ENCODE measurements around the gene SCN10A. TPM values are rescaled to one million over a fixed set of nuclear protein-coding genes. Genes with fewer than 3 reads are reported as not detected.

The SCN10A gene
- total and polyA plus RNA-seq, 2 of the 13 experiments (the other 11 are each of a cell fraction or from before 2014, with no cell fraction given): not detected

GRCh38 chr3:38853011-38853410 lies 37.0 kb upstream of the SCN10A start:
- TF ChIP-seq ZNF253 (CRISPR knock-in tag; IDR thresholded peaks at IDR 0.05; ENCODE audit: borderline replicate concordance) (no peak), ZNF644 (CRISPR knock-in tag; IDR thresholded peaks at IDR 0.05; ENCODE audit: low read depth) (no peak)
- intact Hi-C loops (cut with micrococcal nuclease; ENCODE audit: unreplicated experiment): no loop called here
- Histone ChIP-seq H3K4me2 (ENCODE audit: low read depth, low read length) (no peak overlapping the region), H3K4me1 (ENCODE audit: insufficient read depth, low read length) (no peaks in the 10 kb centered on the region), H3K36me3 (replicated peaks in 1 of 2; ENCODE audit: control insufficient read depth in 1 of 2, insufficient read depth in 2 of 2, low read length in 2 of 2) (no peaks in the 10 kb centered on the region), H3K9ac (ENCODE audit: insufficient read depth, low read depth, low read length) (no peak overlapping the region), H3K27ac (ENCODE audit: extremely low read length, insufficient read depth, low read length) (no peak overlapping the region), H3K79me2 (ENCODE audit: insufficient read depth, low read length) (no peaks in the 10 kb centered on the region), H3K9me3 (ENCODE audit: low read length) (no peaks in the 10 kb centered on the region), H3K27me3 (ENCODE audit: control insufficient read depth in 1 of 2, insufficient read depth in 2 of 2, low read length in 2 of 2) (no peaks in the 10 kb centered on the region), H2AFZ (ENCODE audit: low read length) (no peak overlapping the region), H3K4me3 (replicated peaks in 1 of 3; ENCODE audit: insufficient read depth in 1 of 3, low read depth in 2 of 3, low read length in 3 of 3) (no peak overlapping the region), H4K20me1 (ENCODE audit: insufficient read depth, low read length) (no peaks in the 10 kb centered on the region)
- BruUV-seq (replicated peaks): no TSS peak
- ChIA-PET CTCF (ENCODE audit: low intra/inter-chr PET ratio, low total read pairs) (no interaction called here), POLR2A (no interaction called here)
- no peak for DNase-seq (ENCODE audit: low spot score)
- FAIRE-seq: no peak
- no peak for ATAC-seq
- in situ Hi-C loops (cut with HindIII; ENCODE audit: extremely low pct_ligation_motif_present, low pct_unique_long_range_greater_than_20kb): no loop called here

- ATAC-seq (peak; percentile 79), DNase-seq (ENCODE audit: low spot score) (peak; percentile 34), FAIRE-seq (peak; percentile 57)
- CTCF ChIA-PET (ENCODE audit: low intra/inter-chr PET ratio, low total read pairs): interaction anchor here (0.7 kb wide), 1 partner anchor 323 kb away, joined by 3 read pairs; no protein-coding TSS in a partner anchor
- BruUV-seq (replicated peaks): no TSS peak
- Histone ChIP-seq H3K9ac (ENCODE audit: insufficient read depth, low read depth, low read length) (no peak overlapping the region), H4K20me1 (ENCODE audit: insufficient read depth, low read length) (no peaks in the 10 kb centered on the region), H3K27ac (ENCODE audit: extremely low read length, insufficient read depth, low read length) (no peak overlapping the region), H3K4me2 (ENCODE audit: low read depth, low read length) (no peak overlapping the region), H3K4me1 (ENCODE audit: insufficient read depth, low read length) (no peaks in the 10 kb centered on the region), H3K36me3 (replicated peaks in 1 of 2; ENCODE audit: control insufficient read depth in 1 of 2, insufficient read depth in 2 of 2, low read length in 2 of 2) (no peaks in the 10 kb centered on the region), H2AFZ (ENCODE audit: low read length) (no peak overlapping the region), H3K79me2 (ENCODE audit: insufficient read depth, low read length) (no peaks in the 10 kb centered on the region), H3K4me3 (replicated peaks in 1 of 3; ENCODE audit: insufficient read depth in 1 of 3, low read depth in 2 of 3, low read length in 3 of 3) (no peak overlapping the region), H3K27me3 (ENCODE audit: control insufficient read depth in 1 of 2, insufficient read depth in 2 of 2, low read length in 2 of 2) (no peaks in the 10 kb centered on the region; a peak in 1 of 5 replicates), H3K9me3 (ENCODE audit: low read length) (no peaks in the 10 kb centered on the region)
- in situ Hi-C loops (cut with HindIII; ENCODE audit: extremely low pct_ligation_motif_present, low pct_unique_long_range_greater_than_20kb) (loop anchor here (10.0 kb wide), 1 partner anchor 199 kb away; the partner anchor contains the start of gene SCN5A), intact Hi-C loops (cut with micrococcal nuclease; ENCODE audit: unreplicated experiment) (loop anchor here (5.0 kb wide), 1 partner anchor 197 kb away; the partner anchor contains the start of gene SCN5A)
- POLR2A ChIA-PET: no interaction called here
- WGBS (ENCODE audit: low lambda C conversion rate): 6% methylated on average over 2 of the region's 2 CpGs
- TF ChIP-seq SMC3 (IDR thresholded peaks at IDR 0.05; ENCODE audit: low read length) (peak; percentile 20; the same call in 1 of the 2 replicates), RAD21 (CRISPR knock-in tag; IDR thresholded peaks at IDR 0.05) (peak; percentile 32; the same call in 1 of the 2 replicates), CTCF (CRISPR knock-in tag; IDR thresholded peaks at IDR 0.05) (peak; percentile 63), SPEN (CRISPR knock-in tag; IDR thresholded peaks at IDR 0.05; ENCODE audit: low read depth) (no peak), STAG1 (CRISPR knock-in tag; IDR thresholded peaks at IDR 0.05) (peak; percentile 64), ZNF20 (CRISPR knock-in tag; IDR thresholded peaks at IDR 0.05) (no peak)
These were observed 27.9 kb upstream of the SCN10A start for GRCh38 chr3:38843898-38844297.

All from HepG2 (cell line).